ENCODE results near the gene WDR83. TPM values are rescaled to one million over a fixed set of nuclear protein-coding genes. Genes with fewer than 3 reads are reported as not detected.

The WDR83 gene
- total and polyA plus RNA-seq, 2 experiments from 2014 or later, result 12.5 to 18.5 TPM

- ATAC-seq, result no peak; the same call in 2 of the 3 replicates
- Mint-ChIP-seq H3K27ac (peak overlapping the region; percentile 99), H3K27me3 (ENCODE audit: insufficient read depth, low read depth, poor library complexity) (peaks cover 34% of the 10 kb centered on the region), H3K4me3 (peak overlapping the region; percentile 97), H3K9me3 (no peaks in the 10 kb centered on the region; the same call in 2 of the 3 replicates), H3K4me1 (peaks cover 29% of the 10 kb centered on the region), H3K36me3 (ENCODE audit: low read depth) (peaks cover 21% of the 10 kb centered on the region)
- Histone ChIP-seq H3K9me2 (ENCODE audit: insufficient read depth) (no peaks in the 10 kb centered on the region), H3K36me3 (ENCODE audit: insufficient read depth) (peaks cover 4% of the 10 kb centered on the region; the same call in 1 of the 2 replicates), H3K4me3 (peak overlapping the region; percentile 98), H3F3A (replicated peaks; ENCODE audit: low read depth) (peaks cover 29% of the 10 kb centered on the region), H3K27ac (ENCODE audit: low read depth) (peak overlapping the region; percentile 99), H3K79me2 (replicated peaks; ENCODE audit: insufficient read depth) (peaks cover 29% of the 10 kb centered on the region), H4K20me1 (replicated peaks; ENCODE audit: insufficient read depth) (0 out of 2 replicates have a peak, but pooled peaks cover 3% of the 10 kb centered on the region), H2AFZ (peak overlapping the region; percentile 96), H3K27me3 (ENCODE audit: insufficient read depth) (no peaks in the 10 kb centered on the region), H3K4me2 (peak overlapping the region; percentile 96), H3K4me1 (ENCODE audit: insufficient read depth) (peaks cover 17% of the 10 kb centered on the region)
- TF ChIP-seq CTCF (conservative IDR thresholded peaks at IDR 0.05; ENCODE audit: low read depth in 2 of 2) (no peak), STAT1 (IDR thresholded peaks at IDR 0.05; ENCODE audit: unreplicated experiment) (no peak), ETS1 (IDR thresholded peaks at IDR 0.05) (no peak), ZNF114 (CRISPR knock-in tag; IDR thresholded peaks at IDR 0.05) (no peak), NANOG (IDR thresholded peaks at IDR 0.05; ENCODE audit: borderline replicate concordance) (no peak), EZH2 (IDR thresholded peaks at IDR 0.05; ENCODE audit: low read depth, unreplicated experiment) (no peak), JUNB (IDR thresholded peaks at IDR 0.05; ENCODE audit: unreplicated experiment) (no peak), POLR2AphosphoS5 (IDR thresholded peaks at IDR 0.05; ENCODE audit: low read depth) (no peak)
- peak; percentile 74 for DNase-seq (ENCODE audit: low spot score)
Observed at GRCh38 chr19:12668932-12669269, 2.3 kb downstream of the WDR83 start.

- H3K27me3 ChIP-seq (ENCODE audit: insufficient read depth), result no peaks in the 10 kb centered on the region
- H3K9me3 Mint-ChIP-seq, result no peaks in the 10 kb centered on the region; the same call in 2 of the 3 replicates
- peaks cover 17% of the 10 kb centered on the region for H3K4me1 ChIP-seq (ENCODE audit: insufficient read depth)
- H3K27ac Mint-ChIP-seq, result peak overlapping the region; percentile 99
- H2AFZ ChIP-seq, result peak overlapping the region; percentile 96
- peak overlapping the region; percentile 99 for H3K27ac ChIP-seq (ENCODE audit: low read depth)
- DNase-seq (ENCODE audit: low spot score) (peak; percentile 85), ATAC-seq (peak; percentile 11)
- peak overlapping the region; percentile 98 for H3K4me3 ChIP-seq
- peaks cover 36% of the 10 kb centered on the region for H3K27me3 Mint-ChIP-seq (ENCODE audit: insufficient read depth, low read depth, poor library complexity)
- peaks cover 29% of the 10 kb centered on the region for H3K79me2 ChIP-seq (replicated peaks; ENCODE audit: insufficient read depth)
- peaks cover 25% of the 10 kb centered on the region for H3K4me1 Mint-ChIP-seq
- H3K36me3 ChIP-seq (ENCODE audit: insufficient read depth), result peaks cover 10% of the 10 kb centered on the region; the same call in 1 of the 2 replicates
- no peaks in the 10 kb centered on the region for H3K9me2 ChIP-seq (ENCODE audit: insufficient read depth)
- H4K20me1 ChIP-seq (replicated peaks; ENCODE audit: insufficient read depth), result 0 out of 2 replicates have a peak, but pooled peaks cover 3% of the 10 kb centered on the region
- peaks cover 28% of the 10 kb centered on the region for H3K36me3 Mint-ChIP-seq (ENCODE audit: low read depth)
- H3K4me3 Mint-ChIP-seq, result peak overlapping the region; percentile 97
- peak overlapping the region; percentile 96 for H3K4me2 ChIP-seq
- H3F3A ChIP-seq (replicated peaks; ENCODE audit: low read depth), result peaks cover 31% of the 10 kb centered on the region
- TF ChIP-seq POLR2AphosphoS5 (IDR thresholded peaks at IDR 0.05; ENCODE audit: low read depth) (peak; percentile 84), ZNF462 (CRISPR knock-in tag; IDR thresholded peaks at IDR 0.05) (no peak), ETS1 (IDR thresholded peaks at IDR 0.05) (peak; percentile 56), CREB1 (CRISPR knock-in tag; IDR thresholded peaks at IDR 0.05; ENCODE audit: low read depth) (peak; percentile 75)
Observed at GRCh38 chr19:12669270-12670158, 2.9 kb downstream of the WDR83 start.
